GM23248 (cell line): Measurements from ENCODE around the gene KRT222.

Experiments used
- EZH2 ChIP-seq: fragments of 200-600 bp; sonication (generic); IDR thresholded peaks from 2 replicates; pipeline ENCODE4 v1.6.1; 2018; ENCODE audit warnings: antibody characterized with exemption, mild to moderate bottlenecking; ENCODE audit not compliant: insufficient read depth, poor library complexity, severe bottlenecking
- EZH2phosphoT487 ChIP-seq: fragments of 200-600 bp; sonication (generic); IDR thresholded peaks from 2 replicates; pipeline ENCODE4 v1.6.1; 2018; ENCODE audit warnings: antibody characterized with exemption, moderate library complexity, mild to moderate bottlenecking, low read depth; ENCODE audit not compliant: insufficient read depth

DNA sequence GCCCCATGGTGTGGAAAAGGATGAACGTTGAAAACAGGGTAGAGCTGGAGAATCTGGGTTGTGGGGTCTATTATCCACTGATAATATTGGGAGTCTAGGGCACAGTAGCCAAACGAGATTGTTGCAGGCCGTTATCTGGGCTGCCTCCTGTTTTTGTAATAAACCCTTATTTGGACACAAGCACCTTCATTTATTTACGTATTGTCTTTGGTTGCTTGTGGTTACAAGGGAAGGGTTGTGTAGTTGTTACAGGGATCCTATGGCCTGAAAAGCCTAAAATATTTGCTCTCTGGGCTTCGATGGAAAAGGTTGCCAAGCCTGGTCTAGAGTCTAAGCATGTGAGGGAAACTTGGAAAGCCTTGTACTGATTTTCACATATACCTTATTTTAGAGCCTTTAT, 13.0 kb downstream of the KRT222 start:
- TF ChIP-seq EZH2, result no peak
- TF ChIP-seq EZH2phosphoT487, result no peak
